Measurements from ENCODE around the gene SFT2D3.

GRCh38 chr2:127721978-127722355 is 20.7 kb downstream of the SFT2D3 start:
- TF ChIP-seq ZNF274 (IDR thresholded peaks at IDR 0.05; ENCODE audit: low read depth, low read length) (no peak), YY1 (IDR thresholded peaks at IDR 0.05; ENCODE audit: insufficient read depth, insufficient read length) (no peak)
